Astrocyte of the hippocampus (primary cell): ENCODE data around the gene GLP2R.

Experiments
- DNase-seq: peaks from one replicate; pipeline ENCODE4 v3.0.0; 2011; ENCODE audit warnings: low read depth, low spot score

Gene GLP2R

GRCh38 chr17:9814337-9814945 lies 11.3 kb upstream of the GLP2R start:
- DNase-seq = no peak

- no peak for DNase-seq
Measured at GRCh38 chr17:9816472-9816871, 9.3 kb upstream of the GLP2R start.

- DNase-seq = peak; percentile 56
Measured at GRCh38 chr17:9817086-9817485, 8.6 kb upstream of the GLP2R start.

- DNase-seq = no peak
Measured at GRCh38 chr17:9818760-9819159, 7.0 kb upstream of the GLP2R start.

GRCh38 chr17:9820448-9820847 lies 5.3 kb upstream of the GLP2R start:
- no peak for DNase-seq

- DNase-seq = no peak
Measured at GRCh38 chr17:9821921-9822320, 3.8 kb upstream of the GLP2R start, which contains the start of gene GSG1L2. Gene GSG1L2, minus strand, starts transcription at chr17:9822079. Its CDS starts 8 bp downstream, at chr17:9822071.

GRCh38 chr17:9824094-9824493 lies 1.6 kb upstream of the GLP2R start:
- no peak for DNase-seq

- DNase-seq = no peak
Measured at GRCh38 chr17:9824797-9825338, 856 bp upstream of the GLP2R start.

GRCh38 chr17:9828296-9829295 lies 2.9 kb downstream of the GLP2R start:
- DNase-seq = no peak

GRCh38 chr17:9829343-9829742 lies 3.6 kb downstream of the GLP2R start:
- no peak for DNase-seq

- DNase-seq = no peak
Measured at GRCh38 chr17:9830711-9831110, 5.0 kb downstream of the GLP2R start.

- DNase-seq = no peak
Measured at GRCh38 chr17:9833922-9834321, 8.2 kb downstream of the GLP2R start.

GRCh38 chr17:9837551-9838471 lies 12.1 kb downstream of the GLP2R start:
- peak; percentile 16 for DNase-seq

GRCh38 chr17:9839433-9839832 lies 13.7 kb downstream of the GLP2R start:
- DNase-seq = peak; percentile 8

- DNase-seq = peak; percentile 72
Measured at GRCh38 chr17:9842057-9842758, 16.5 kb downstream of the GLP2R start.

- DNase-seq = no peak
Measured at GRCh38 chr17:9843152-9844010, 17.7 kb downstream of the GLP2R start.

- no peak for DNase-seq
Measured at GRCh38 chr17:9844153-9844552, 18.4 kb downstream of the GLP2R start.

GRCh38 chr17:9845306-9845705 lies 19.6 kb downstream of the GLP2R start:
- DNase-seq = peak; percentile 12

GRCh38 chr17:9850151-9850550 lies 24.4 kb downstream of the GLP2R start:
- DNase-seq = no peak

- DNase-seq = no peak
Measured at GRCh38 chr17:9854255-9854654, 28.5 kb downstream of the GLP2R start.
